Neural progenitor cell (in vitro differentiated cells): ENCODE data around the gene IL31. TPM values are rescaled to one million over a fixed set of nuclear protein-coding genes. Genes with fewer than 3 reads are reported as not detected.

Source experiments
- DNase-seq: peaks from one replicate; pipeline ENCODE4 v3.0.0-alpha.2; 2016; ENCODE audit warnings: low spot score
- H2AFZ ChIP-seq: fragments of 200-600 bp; sonication (generic); replicated peaks from 2 replicates; pipeline ENCODE4 v1.6.1; 2016; ENCODE audit warnings: antibody characterized with exemption
- H3F3A ChIP-seq: fragments of 200-600 bp; sonication (generic); 2 replicates; pipeline ENCODE4 v1.6.1; 2016; ENCODE audit warnings: antibody characterized with exemption, low read depth
- H3K27ac ChIP-seq: fragments of 200-600 bp; sonication (generic); 2 replicates; pipeline ENCODE4 v1.5.1; 2016; ENCODE audit warnings: mild to moderate bottlenecking
- H3K27me3 ChIP-seq: fragments of 200-600 bp; sonication (generic); 2 replicates; pipeline ENCODE4 v1.6.1; 2016; ENCODE audit warnings: mild to moderate bottlenecking, moderate library complexity
- H3K36me3 ChIP-seq: fragments of 200-600 bp; sonication (generic); 2 replicates; pipeline ENCODE4 v1.5.1; 2016
- H3K4me1 ChIP-seq: fragments of 200-600 bp; sonication (generic); 2 replicates; pipeline ENCODE4 v1.6.1; 2016; ENCODE audit warnings: mixed run types
- H3K4me2 ChIP-seq: fragments of 200-600 bp; sonication (generic); 2 replicates; pipeline ENCODE4 v1.6.1; 2016
- H3K4me3 ChIP-seq: fragments of 200-600 bp; sonication (generic); 2 replicates; pipeline ENCODE4 v1.5.1; 2016
- H3K79me2 ChIP-seq: fragments of 200-600 bp; sonication (generic); 2 replicates; pipeline ENCODE4 v1.6.1; 2016; ENCODE audit warnings: low read depth
- H3K9ac ChIP-seq: fragments of 200-600 bp; sonication (generic); 2 replicates; pipeline ENCODE4 v1.6.1; 2016
- H3K9me3 ChIP-seq: fragments of 200-600 bp; sonication (generic); 2 replicates; pipeline ENCODE4 v1.5.1; 2016; ENCODE audit warnings: low read depth
- H4K20me1 ChIP-seq: fragments of 200-600 bp; sonication (generic); 2 replicates; pipeline ENCODE4 v1.6.1; 2016; ENCODE audit warnings: low read depth
- H3K27ac Mint-ChIP-seq: 3 replicates; pipeline ENCODE4 v1.8.0; 2021; ENCODE audit warnings: mixed read lengths
- H3K27me3 Mint-ChIP-seq: 2 replicates; pipeline ENCODE4 v1.8.0; 2022; ENCODE audit warnings: low read depth, mild to moderate bottlenecking, inconsistent platforms, moderate library complexity, mixed read lengths; ENCODE audit not compliant: insufficient read depth
- H3K36me3 Mint-ChIP-seq: 3 replicates; pipeline ENCODE4 v1.8.0; 2021; ENCODE audit warnings: mixed read lengths
- H3K4me1 Mint-ChIP-seq: 3 replicates; pipeline ENCODE4 v1.8.0; 2021; ENCODE audit warnings: mixed read lengths
- H3K4me3 Mint-ChIP-seq: 3 replicates; pipeline ENCODE4 v1.8.0; 2021; ENCODE audit warnings: mild to moderate bottlenecking, moderate library complexity, mixed read lengths
- H3K9me3 Mint-ChIP-seq: 3 replicates; pipeline ENCODE4 v1.8.0; 2020; ENCODE audit warnings: mixed read lengths
- EZH2 ChIP-seq: fragments of 200-600 bp; sonication (generic); IDR thresholded peaks from 2 replicates; pipeline ENCODE4 v1.6.1; 2017; ENCODE audit warnings: antibody characterized with exemption, mild to moderate bottlenecking, moderate library complexity
- EZH2phosphoT487 ChIP-seq: fragments of 200-600 bp; sonication (generic); IDR thresholded peaks from 2 replicates; pipeline ENCODE4 v1.6.1; 2017; ENCODE audit warnings: antibody characterized with exemption
- small RNA-seq: library from RNA; depleted of rRNA; stranded (forward); fragments of <200 nt; gene quantifications from one replicate; pipeline ENCODE3, GENCODE V24; 2015
- total RNA-seq: library from RNA; depleted of rRNA; stranded (reverse); fragments of >200 nt; gene quantifications from 2 replicates; pipeline ENCODE4 v1.2.3, GENCODE V29; 2015; ENCODE audit warnings: low replicate concordance
- TF ChIP-seq, protein P1 (sequence below): fragments of 200-600 bp; sonication (generic); IDR thresholded peaks from 2 replicates; pipeline ENCODE4 v1.5.1; 2017; ENCODE audit warnings: antibody characterized with exemption, mild to moderate bottlenecking

Gene IL31
- total RNA-seq, 1 donor from 2014 or later: not detected

DNA sequence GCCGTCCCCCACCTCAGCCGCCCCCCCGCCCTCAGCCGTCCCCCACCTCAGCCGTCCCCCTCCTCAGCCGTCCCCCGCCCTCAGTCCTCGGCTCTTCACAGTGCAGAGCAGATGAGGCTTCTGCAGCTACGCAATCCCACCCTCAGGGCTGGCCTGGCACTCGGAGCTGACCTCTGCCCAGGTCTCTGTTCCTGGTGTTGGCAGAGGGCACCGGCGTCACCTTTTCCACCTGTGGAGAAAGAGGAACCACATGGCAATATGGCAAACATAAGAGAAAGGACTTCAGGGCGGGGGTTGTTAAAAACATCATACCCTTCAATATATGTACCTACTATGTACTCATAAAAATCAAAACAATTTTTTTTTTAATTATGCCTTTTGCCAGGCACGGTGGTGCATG lies 49.7 kb downstream of the IL31 start:
- no peaks in the 10 kb centered on the region for H4K20me1 ChIP-seq
- H3K36me3 Mint-ChIP-seq: peaks cover 3% of the 10 kb centered on the region
- no peak overlapping the region for H3K27ac Mint-ChIP-seq
- H3K27me3 ChIP-seq: no peaks in the 10 kb centered on the region
- no peaks in the 10 kb centered on the region for H3K9me3 ChIP-seq
- no peaks in the 10 kb centered on the region for H3K79me2 ChIP-seq
- no peaks in the 10 kb centered on the region for H3K9me3 Mint-ChIP-seq
- DNase-seq: peak; percentile 0
- no peak for TF ChIP-seq EZH2phosphoT487
- TF ChIP-seq, protein P1, sequence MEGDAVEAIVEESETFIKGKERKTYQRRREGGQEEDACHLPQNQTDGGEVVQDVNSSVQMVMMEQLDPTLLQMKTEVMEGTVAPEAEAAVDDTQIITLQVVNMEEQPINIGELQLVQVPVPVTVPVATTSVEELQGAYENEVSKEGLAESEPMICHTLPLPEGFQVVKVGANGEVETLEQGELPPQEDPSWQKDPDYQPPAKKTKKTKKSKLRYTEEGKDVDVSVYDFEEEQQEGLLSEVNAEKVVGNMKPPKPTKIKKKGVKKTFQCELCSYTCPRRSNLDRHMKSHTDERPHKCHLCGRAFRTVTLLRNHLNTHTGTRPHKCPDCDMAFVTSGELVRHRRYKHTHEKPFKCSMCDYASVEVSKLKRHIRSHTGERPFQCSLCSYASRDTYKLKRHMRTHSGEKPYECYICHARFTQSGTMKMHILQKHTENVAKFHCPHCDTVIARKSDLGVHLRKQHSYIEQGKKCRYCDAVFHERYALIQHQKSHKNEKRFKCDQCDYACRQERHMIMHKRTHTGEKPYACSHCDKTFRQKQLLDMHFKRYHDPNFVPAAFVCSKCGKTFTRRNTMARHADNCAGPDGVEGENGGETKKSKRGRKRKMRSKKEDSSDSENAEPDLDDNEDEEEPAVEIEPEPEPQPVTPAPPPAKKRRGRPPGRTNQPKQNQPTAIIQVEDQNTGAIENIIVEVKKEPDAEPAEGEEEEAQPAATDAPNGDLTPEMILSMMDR: no peak
- TF ChIP-seq EZH2: no peak
- H3K4me3 Mint-ChIP-seq: no peak overlapping the region
- no peak overlapping the region for H3K27ac ChIP-seq
- H3K36me3 ChIP-seq: no peaks in the 10 kb centered on the region
- no peak overlapping the region for H3K4me3 ChIP-seq
- H3K9ac ChIP-seq: no peak overlapping the region
- no peak overlapping the region for H3K4me2 ChIP-seq
- H2AFZ ChIP-seq: no peak overlapping the region
- peaks cover 12% of the 10 kb centered on the region for H3K4me1 Mint-ChIP-seq
- no peaks in the 10 kb centered on the region for H3K4me1 ChIP-seq
- H3K27me3 Mint-ChIP-seq: peaks cover 4% of the 10 kb centered on the region
- H3F3A ChIP-seq: no peaks in the 10 kb centered on the region

DNA sequence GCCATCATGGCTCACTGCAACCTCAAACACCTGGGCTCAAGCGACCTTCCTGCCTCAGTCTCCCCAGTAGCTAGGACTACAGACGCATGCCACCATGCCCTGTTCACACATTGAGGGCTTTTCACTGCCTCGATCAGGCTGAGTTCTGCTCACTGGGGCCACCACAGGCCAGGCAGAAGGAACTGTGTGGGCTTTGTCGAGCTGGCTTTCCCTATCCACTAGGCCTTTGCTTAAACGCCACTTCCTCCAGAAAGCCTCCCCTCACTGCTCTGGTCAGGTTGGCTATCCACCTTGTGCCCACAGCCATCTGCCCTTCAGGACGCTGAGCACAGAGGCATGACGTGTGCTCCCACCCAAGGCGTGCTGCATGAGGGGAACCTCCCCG lies 50.3 kb downstream of the IL31 start:
- no peaks in the 10 kb centered on the region for H4K20me1 ChIP-seq
- Mint-ChIP-seq H3K27me3 (peaks cover 4% of the 10 kb centered on the region), H3K9me3 (no peaks in the 10 kb centered on the region), H3K27ac (no peak overlapping the region), H3K36me3 (peaks cover 3% of the 10 kb centered on the region), H3K4me1 (peaks cover 12% of the 10 kb centered on the region), H3K4me3 (no peak overlapping the region)
- no peaks in the 10 kb centered on the region for H3K9me3 ChIP-seq
- no peak overlapping the region for H2AFZ ChIP-seq
- H3K27ac ChIP-seq: no peak overlapping the region
- no peaks in the 10 kb centered on the region for H3F3A ChIP-seq
- H3K4me1 ChIP-seq: no peaks in the 10 kb centered on the region
- TF ChIP-seq, protein P1: no peak
- no peak for TF ChIP-seq EZH2
- TF ChIP-seq EZH2phosphoT487: no peak
- no peak overlapping the region for H3K9ac ChIP-seq
- no peaks in the 10 kb centered on the region for H3K36me3 ChIP-seq
- no peaks in the 10 kb centered on the region for H3K79me2 ChIP-seq
- DNase-seq: peak; percentile 0
- no peak overlapping the region for H3K4me3 ChIP-seq
- no peak overlapping the region for H3K4me2 ChIP-seq
- no peaks in the 10 kb centered on the region for H3K27me3 ChIP-seq

DNA sequence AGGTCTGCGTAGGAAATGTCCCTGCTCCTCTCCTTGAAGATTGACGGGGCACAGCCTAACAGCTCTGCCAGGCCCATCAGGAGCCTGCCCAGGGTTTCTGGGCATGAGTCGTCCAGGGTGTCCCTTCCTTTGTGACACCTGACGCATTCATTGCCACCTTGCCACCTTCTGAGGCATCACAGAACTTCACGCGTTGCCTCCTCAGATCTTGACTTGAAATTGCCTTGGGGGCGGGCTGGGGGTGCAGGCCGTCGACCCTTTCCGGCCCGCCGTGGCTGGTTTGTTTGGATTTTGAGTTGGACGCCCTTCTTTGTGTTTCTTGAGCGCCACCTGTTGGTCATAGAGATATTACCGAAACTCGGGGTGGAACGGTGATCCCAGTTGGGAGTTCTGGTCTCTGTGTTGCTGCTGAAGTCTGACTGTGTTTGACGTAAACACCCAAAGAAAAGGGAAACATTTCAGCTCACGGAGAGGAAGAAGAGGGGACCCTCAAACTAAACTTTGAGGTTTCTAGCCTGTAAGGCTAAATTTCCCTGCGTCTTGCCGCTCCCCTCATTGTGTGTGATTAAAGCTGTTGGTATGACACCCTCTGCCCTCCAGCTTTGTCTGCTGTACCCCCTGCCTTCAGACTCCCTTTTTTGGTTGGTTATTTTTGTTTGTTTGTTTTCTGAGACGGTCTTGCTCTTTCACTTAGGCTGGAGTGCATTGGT lies 50.8 kb downstream of the IL31 start:
- H3K4me3 ChIP-seq: no peak overlapping the region
- no peak overlapping the region for H3K27ac ChIP-seq
- H4K20me1 ChIP-seq: no peaks in the 10 kb centered on the region
- peak overlapping the region; percentile 31 for H3K27ac Mint-ChIP-seq
- peak overlapping the region; percentile 40 for H3K4me2 ChIP-seq
- H3K4me1 Mint-ChIP-seq: peaks cover 12% of the 10 kb centered on the region
- H3K9me3 ChIP-seq: no peaks in the 10 kb centered on the region
- no peaks in the 10 kb centered on the region for H3F3A ChIP-seq
- peaks cover 4% of the 10 kb centered on the region for H3K27me3 Mint-ChIP-seq
- DNase-seq: peak; percentile 89
- peak overlapping the region; percentile 87 for H2AFZ ChIP-seq
- no peaks in the 10 kb centered on the region for H3K36me3 ChIP-seq
- H3K4me1 ChIP-seq: no peaks in the 10 kb centered on the region
- H3K9ac ChIP-seq: no peak overlapping the region
- H3K4me3 Mint-ChIP-seq: no peak overlapping the region
- no peaks in the 10 kb centered on the region for H3K9me3 Mint-ChIP-seq
- TF ChIP-seq, protein P1: peak; percentile 88
- no peak for TF ChIP-seq EZH2phosphoT487
- no peaks in the 10 kb centered on the region for H3K79me2 ChIP-seq
- H3K36me3 Mint-ChIP-seq: peaks cover 1% of the 10 kb centered on the region
- no peaks in the 10 kb centered on the region for H3K27me3 ChIP-seq

Small RNA genes within 50 kb of the gene (small RNA-seq; reads per million reads assigned to genes)
- 1.0 reads per million, percentile 78 among the genes with 10 or more reads in this experiment for gene DIABLO

Other genes with a start within 250 kb of the IL31 start
- 22.1 and 41.3 TPM in 2 replicates for gene BCL7A, start 152.3 kb downstream of the IL31 start, total RNA-seq
- gene MLXIP, start 95.5 kb downstream of the IL31 start, total RNA-seq: 1.9 and 4.3 TPM in 2 replicates
- gene LRRC43, start 8.9 kb upstream of the IL31 start, total RNA-seq: 0.24 and 0.46 TPM in 2 replicates
- gene B3GNT4, start 29.5 kb upstream of the IL31 start, total RNA-seq: 0.30 and 0.53 TPM in 2 replicates
- gene DIABLO, start 51.8 kb upstream of the IL31 start, total RNA-seq: 114 and 131 TPM in 2 replicates
- 26.1 and 42.0 TPM in 2 replicates for gene VPS33A, start 92.3 kb upstream of the IL31 start, total RNA-seq
- gene CLIP1, start 248.4 kb upstream of the IL31 start, total RNA-seq: 38.3 and 50.8 TPM in 2 replicates